GM23248 (cell line): Measurements from ENCODE around the gene THSD4. TPM values are rescaled to one million over a fixed set of nuclear protein-coding genes. Genes with fewer than 3 reads are reported as not detected.

ENCODE experiments used
- DNase-seq: peaks from one replicate; pipeline ENCODE4 v3.0.0-alpha.2; 2015
- H2AFZ ChIP-seq: fragments of 200-600 bp; sonication (generic); 2 replicates; pipeline ENCODE4 v1.6.1; 2016; ENCODE audit warnings: antibody characterized with exemption
- H3F3A ChIP-seq: fragments of 200-600 bp; sonication (generic); 2 replicates; pipeline ENCODE4 v1.6.1; 2016; ENCODE audit warnings: mild to moderate bottlenecking, antibody characterized with exemption, mixed run types; ENCODE audit not compliant: insufficient read depth
- H3K27ac ChIP-seq: fragments of 200-600 bp; sonication (generic); 2 replicates; pipeline ENCODE4 v1.5.1; 2016; ENCODE audit warnings: mild to moderate bottlenecking
- H3K27me3 ChIP-seq: fragments of 200-600 bp; sonication (generic); replicated peaks from 2 replicates; pipeline ENCODE4 v1.6.1; 2016; ENCODE audit warnings: mild to moderate bottlenecking; ENCODE audit not compliant: insufficient read depth
- H3K36me3 ChIP-seq: fragments of 200-600 bp; sonication (generic); 2 replicates; pipeline ENCODE4 v1.6.1; 2016; ENCODE audit warnings: low read depth, mild to moderate bottlenecking
- H3K4me1 ChIP-seq: fragments of 200-600 bp; sonication (generic); 2 replicates; pipeline ENCODE4 v1.6.1; 2016; ENCODE audit warnings: mild to moderate bottlenecking; ENCODE audit not compliant: insufficient read depth
- H3K4me2 ChIP-seq: fragments of 200-600 bp; sonication (generic); one replicate; pipeline ENCODE4 v1.6.1; 2016; ENCODE audit warnings: mild to moderate bottlenecking; ENCODE audit not compliant: unreplicated experiment
- H3K4me3 ChIP-seq: fragments of 200-600 bp; sonication (generic); 2 replicates; pipeline ENCODE4 v1.5.1; 2016; ENCODE audit warnings: mild to moderate bottlenecking
- H3K79me2 ChIP-seq: fragments of 200-600 bp; sonication (generic); 2 replicates; pipeline ENCODE4 v1.6.1; 2016; ENCODE audit warnings: mild to moderate bottlenecking; ENCODE audit not compliant: insufficient read depth
- H3K9ac ChIP-seq: fragments of 200-600 bp; sonication (generic); 2 replicates; pipeline ENCODE4 v1.6.1; 2016; ENCODE audit warnings: mild to moderate bottlenecking
- H3K9me2 ChIP-seq: fragments of 200-600 bp; sonication (generic); 2 replicates; pipeline ENCODE4 v1.6.1; 2016; ENCODE audit warnings: mixed run types, mild to moderate bottlenecking, moderate library complexity; ENCODE audit not compliant: insufficient read depth
- H3K9me3 ChIP-seq: fragments of 200-600 bp; sonication (generic); one replicate; pipeline ENCODE4 v1.6.1; 2017; ENCODE audit warnings: low read depth
- H4K20me1 ChIP-seq: fragments of 200-600 bp; sonication (generic); 2 replicates; pipeline ENCODE4 v1.6.0; 2016; ENCODE audit not compliant: insufficient read depth
- EZH2 ChIP-seq: fragments of 200-600 bp; sonication (generic); IDR thresholded peaks from 2 replicates; pipeline ENCODE4 v1.6.1; 2018; ENCODE audit warnings: antibody characterized with exemption, mild to moderate bottlenecking; ENCODE audit not compliant: insufficient read depth, poor library complexity, severe bottlenecking
- EZH2phosphoT487 ChIP-seq: fragments of 200-600 bp; sonication (generic); IDR thresholded peaks from 2 replicates; pipeline ENCODE4 v1.6.1; 2018; ENCODE audit warnings: antibody characterized with exemption, moderate library complexity, mild to moderate bottlenecking, low read depth; ENCODE audit not compliant: insufficient read depth
- whole genome bisulfite sequencing, 2 experiments: methylation state at CpG; one replicate each; pipeline ENCODE4 v1.1.6; 2015 to 2017; ENCODE audit warnings: low lambda C conversion rate in 2 of 2, low coverage in 1 of 2; ENCODE audit errors: missing lambda C conversion rate in 2 of 2; 5-methylcytosine and 5-hydroxymethylcytosine counted together
- in situ Hi-C: fragments of 300-500 bp; cut with MboI; formaldehyde crosslinking; loops from 2 replicates; pipeline ENCODE4 v1.15.0; 2020
- polyA plus RNA-seq: library from polyadenylated mRNA; unstranded; fragments of >200 nt; fragmentation: Nextera tagmentation; extraction: Ambion mirVana; gene quantifications from 2 replicates; pipeline ENCODE4 v1.2.1, GENCODE V29; 2016
- total RNA-seq: library from RNA; depleted of rRNA; stranded (reverse); fragments of >200 nt; shearing (Covaris generic); gene quantifications from 2 replicates; pipeline ENCODE4 v1.2.3, GENCODE V29; 2014

THSD4 gene
- total and polyA plus RNA-seq, 2 experiments from 2014 or later: 14.2 to 58.9 TPM

GRCh38 chr15:71800835-71801745 lies 685.8 kb downstream of the THSD4 start:
- WGBS, 2 experiments: 43 to 44% methylated on average over 17 of the region's 17 CpGs
- no peaks in the 10 kb centered on the region for H3K27me3 ChIP-seq
- no peak overlapping the region for H3K4me3 ChIP-seq
- H3K9me2 ChIP-seq: no peaks in the 10 kb centered on the region
- H3K4me1 ChIP-seq: peaks cover 1% of the 10 kb centered on the region
- H3F3A ChIP-seq: no peaks in the 10 kb centered on the region
- in situ Hi-C loops: no loop called here
- no peak overlapping the region for H3K27ac ChIP-seq
- no peaks in the 10 kb centered on the region for H3K9me3 ChIP-seq
- DNase-seq: peak; percentile 85
- no peaks in the 10 kb centered on the region for H4K20me1 ChIP-seq
- no peaks in the 10 kb centered on the region for H3K79me2 ChIP-seq
- H2AFZ ChIP-seq: no peak overlapping the region
- TF ChIP-seq EZH2: no peak
- TF ChIP-seq EZH2phosphoT487: no peak
- H3K36me3 ChIP-seq: no peaks in the 10 kb centered on the region
- no peak overlapping the region for H3K9ac ChIP-seq
- H3K4me2 ChIP-seq: no peak overlapping the region

GRCh38 chr15:71801935-71802655 lies 686.8 kb downstream of the THSD4 start:
- H3K4me3 ChIP-seq: no peak overlapping the region
- no peak overlapping the region for H2AFZ ChIP-seq
- H3F3A ChIP-seq: no peaks in the 10 kb centered on the region
- TF ChIP-seq EZH2 (no peak), EZH2phosphoT487 (no peak)
- H4K20me1 ChIP-seq: no peaks in the 10 kb centered on the region
- no peaks in the 10 kb centered on the region for H3K36me3 ChIP-seq
- no peaks in the 10 kb centered on the region for H3K79me2 ChIP-seq
- no peaks in the 10 kb centered on the region for H3K9me3 ChIP-seq
- no peak for DNase-seq
- no peaks in the 10 kb centered on the region for H3K9me2 ChIP-seq
- H3K27me3 ChIP-seq: no peaks in the 10 kb centered on the region
- in situ Hi-C loops: no loop called here
- WGBS, 2 experiments: 85 to 92% methylated on average over 23 to 24 of the region's 24 CpGs
- H3K9ac ChIP-seq: no peak overlapping the region
- H3K4me2 ChIP-seq: no peak overlapping the region
- H3K4me1 ChIP-seq: peaks cover 7% of the 10 kb centered on the region
- no peak overlapping the region for H3K27ac ChIP-seq

GRCh38 chr15:71802770-71803169 lies 687.5 kb downstream of the THSD4 start:
- no peak overlapping the region for H2AFZ ChIP-seq
- TF ChIP-seq EZH2: no peak
- no peak for TF ChIP-seq EZH2phosphoT487
- no peaks in the 10 kb centered on the region for H3K27me3 ChIP-seq
- no peak overlapping the region for H3K27ac ChIP-seq
- H3K9me3 ChIP-seq: no peaks in the 10 kb centered on the region
- H3K36me3 ChIP-seq: no peaks in the 10 kb centered on the region
- no peaks in the 10 kb centered on the region for H3K9me2 ChIP-seq
- no peak overlapping the region for H3K4me2 ChIP-seq
- H3F3A ChIP-seq: no peaks in the 10 kb centered on the region
- DNase-seq: no peak
- peaks cover 12% of the 10 kb centered on the region for H3K4me1 ChIP-seq
- no peak overlapping the region for H3K4me3 ChIP-seq
- H3K9ac ChIP-seq: no peak overlapping the region
- H4K20me1 ChIP-seq: no peaks in the 10 kb centered on the region
- WGBS, 2 experiments: 65 to 70% methylated on average over 6 to 21 of the region's 21 CpGs
- no peaks in the 10 kb centered on the region for H3K79me2 ChIP-seq
- in situ Hi-C loops: no loop called here

GRCh38 chr15:71804226-71804625 lies 689.0 kb downstream of the THSD4 start:
- H3K4me3 ChIP-seq: no peak overlapping the region
- H3K4me2 ChIP-seq: no peak overlapping the region
- no peaks in the 10 kb centered on the region for H3K9me3 ChIP-seq
- H3F3A ChIP-seq: no peaks in the 10 kb centered on the region
- TF ChIP-seq EZH2: no peak
- TF ChIP-seq EZH2phosphoT487: no peak
- no peaks in the 10 kb centered on the region for H3K79me2 ChIP-seq
- H3K4me1 ChIP-seq: peaks cover 17% of the 10 kb centered on the region
- no peak for DNase-seq
- no peak overlapping the region for H3K9ac ChIP-seq
- 68 to 69% methylated on average over 5 of the region's 5 CpGs for WGBS, 2 experiments
- H4K20me1 ChIP-seq: no peaks in the 10 kb centered on the region
- H3K9me2 ChIP-seq: no peaks in the 10 kb centered on the region
- H3K27ac ChIP-seq: no peak overlapping the region
- no peaks in the 10 kb centered on the region for H3K36me3 ChIP-seq
- in situ Hi-C loops: no loop called here
- H3K27me3 ChIP-seq: no peaks in the 10 kb centered on the region
- H2AFZ ChIP-seq: no peak overlapping the region
